Mammary epithelial cell (primary cell): ENCODE measurements around the gene PHC3.

ENCODE experiments used
- EZH2 ChIP-seq: IDR thresholded peaks from 2 replicates; pipeline ENCODE4 v1.6.1; 2012; ENCODE audit warnings: low read length, inconsistent platforms, borderline replicate concordance
- TF ChIP-seq, protein P1 (sequence below), 2 donors: IDR thresholded peaks in 1 of 2; conservative IDR thresholded peaks in 1 of 2; 2 replicates each; pipeline ENCODE4 v1.5.1; 2011 to 2012; ENCODE audit warnings: inconsistent platforms in 2 of 2, low read length in 2 of 2, mild to moderate bottlenecking in 2 of 2, control low read depth in 1 of 2, low read depth in 1 of 2; ENCODE audit not compliant: insufficient read depth in 1 of 2; ENCODE audit errors: extremely low read depth in 1 of 2

DNA sequence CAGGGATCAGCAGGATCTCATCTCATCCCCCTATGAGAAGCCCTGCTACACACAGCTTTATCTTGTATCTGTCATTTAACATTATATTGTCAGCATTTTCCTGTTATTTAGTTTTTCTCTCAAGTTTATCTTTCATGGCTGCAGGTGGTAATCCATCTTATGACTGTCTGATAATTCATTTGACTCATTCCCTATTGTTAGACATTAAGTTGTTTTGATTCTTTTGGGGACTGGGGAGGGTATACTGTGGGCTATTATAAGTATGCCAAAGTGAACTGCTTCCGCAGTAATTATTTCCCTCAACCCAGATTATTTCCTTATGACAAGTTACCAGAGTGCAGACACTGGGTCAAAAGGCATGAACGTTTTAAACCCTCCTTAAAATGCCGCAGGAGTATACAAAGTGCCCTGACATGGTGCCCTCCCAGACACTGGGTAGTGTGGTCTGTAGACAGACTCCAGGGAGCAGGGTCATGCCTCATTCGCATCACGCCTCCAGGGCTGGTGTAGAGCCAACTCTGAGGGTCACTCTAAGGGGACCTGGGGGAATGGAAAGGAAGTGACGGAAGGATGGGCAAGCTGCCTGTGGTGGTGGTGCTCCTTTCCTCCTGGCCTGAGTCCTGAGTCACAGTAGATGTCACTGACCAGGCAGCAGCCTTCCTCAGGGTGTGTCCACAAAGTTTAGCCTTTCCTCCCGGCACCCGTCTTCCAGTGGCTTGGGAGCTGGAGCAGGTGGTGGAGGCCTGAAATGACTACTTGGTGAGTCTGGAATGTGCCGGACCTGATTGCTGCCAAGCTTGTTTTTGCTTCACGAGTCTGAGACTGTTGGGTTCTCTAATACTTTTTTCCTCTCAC lies 132.2 kb downstream of the PHC3 start:
- TF ChIP-seq, protein P1, sequence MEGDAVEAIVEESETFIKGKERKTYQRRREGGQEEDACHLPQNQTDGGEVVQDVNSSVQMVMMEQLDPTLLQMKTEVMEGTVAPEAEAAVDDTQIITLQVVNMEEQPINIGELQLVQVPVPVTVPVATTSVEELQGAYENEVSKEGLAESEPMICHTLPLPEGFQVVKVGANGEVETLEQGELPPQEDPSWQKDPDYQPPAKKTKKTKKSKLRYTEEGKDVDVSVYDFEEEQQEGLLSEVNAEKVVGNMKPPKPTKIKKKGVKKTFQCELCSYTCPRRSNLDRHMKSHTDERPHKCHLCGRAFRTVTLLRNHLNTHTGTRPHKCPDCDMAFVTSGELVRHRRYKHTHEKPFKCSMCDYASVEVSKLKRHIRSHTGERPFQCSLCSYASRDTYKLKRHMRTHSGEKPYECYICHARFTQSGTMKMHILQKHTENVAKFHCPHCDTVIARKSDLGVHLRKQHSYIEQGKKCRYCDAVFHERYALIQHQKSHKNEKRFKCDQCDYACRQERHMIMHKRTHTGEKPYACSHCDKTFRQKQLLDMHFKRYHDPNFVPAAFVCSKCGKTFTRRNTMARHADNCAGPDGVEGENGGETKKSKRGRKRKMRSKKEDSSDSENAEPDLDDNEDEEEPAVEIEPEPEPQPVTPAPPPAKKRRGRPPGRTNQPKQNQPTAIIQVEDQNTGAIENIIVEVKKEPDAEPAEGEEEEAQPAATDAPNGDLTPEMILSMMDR (conservative IDR thresholded peaks at IDR 0.05 in 1 of 2, IDR thresholded peaks at IDR 0.05 in 1 of 2; ENCODE audit: extremely low read depth in 1 of 2, insufficient read depth in 1 of 2, low read depth in 1 of 2, low read length in 2 of 2), result no peak
- TF ChIP-seq EZH2, result no peak
